ENCODE data around the gene NXPH3. TPM values are rescaled to one million over a fixed set of nuclear protein-coding genes. Genes with fewer than 3 reads are reported as not detected.

Gene NXPH3
- total RNA-seq, 1 donor, result 3.3 TPM

GRCh38 chr17:49597436-49597835 lies 21.8 kb downstream of the NXPH3 start:
- peaks cover 53% of the 10 kb centered on the region for H3K36me3 ChIP-seq (ENCODE audit: insufficient read depth, low read length)
- DNase-seq (ENCODE audit: insufficient read length, low spot score, missing footprints), result no peak
- no peak for TF ChIP-seq CTCF (IDR thresholded peaks at IDR 0.05; ENCODE audit: extremely low read depth, low read depth, low read length)
- H3K27ac ChIP-seq (ENCODE audit: low read depth, low read length), result no peak overlapping the region
- H3K27me3 ChIP-seq (ENCODE audit: insufficient read depth, low read length), result no peaks in the 10 kb centered on the region
- no peaks in the 10 kb centered on the region for H3K79me2 ChIP-seq (ENCODE audit: insufficient read depth, low read length)
- no peaks in the 10 kb centered on the region for H4K20me1 ChIP-seq (ENCODE audit: insufficient read depth, low read length)
- H3K9me3 ChIP-seq (ENCODE audit: low read depth, low read length), result no peaks in the 10 kb centered on the region
- no peak overlapping the region for H2AFZ ChIP-seq (ENCODE audit: low read length)
- no peak overlapping the region for H3K4me3 ChIP-seq (ENCODE audit: insufficient read depth, low read length)
- H3K4me2 ChIP-seq (ENCODE audit: insufficient read depth, low read length), result no peak overlapping the region
- no peaks in the 10 kb centered on the region for H3K4me1 ChIP-seq (ENCODE audit: insufficient read depth, low read length)

DNA sequence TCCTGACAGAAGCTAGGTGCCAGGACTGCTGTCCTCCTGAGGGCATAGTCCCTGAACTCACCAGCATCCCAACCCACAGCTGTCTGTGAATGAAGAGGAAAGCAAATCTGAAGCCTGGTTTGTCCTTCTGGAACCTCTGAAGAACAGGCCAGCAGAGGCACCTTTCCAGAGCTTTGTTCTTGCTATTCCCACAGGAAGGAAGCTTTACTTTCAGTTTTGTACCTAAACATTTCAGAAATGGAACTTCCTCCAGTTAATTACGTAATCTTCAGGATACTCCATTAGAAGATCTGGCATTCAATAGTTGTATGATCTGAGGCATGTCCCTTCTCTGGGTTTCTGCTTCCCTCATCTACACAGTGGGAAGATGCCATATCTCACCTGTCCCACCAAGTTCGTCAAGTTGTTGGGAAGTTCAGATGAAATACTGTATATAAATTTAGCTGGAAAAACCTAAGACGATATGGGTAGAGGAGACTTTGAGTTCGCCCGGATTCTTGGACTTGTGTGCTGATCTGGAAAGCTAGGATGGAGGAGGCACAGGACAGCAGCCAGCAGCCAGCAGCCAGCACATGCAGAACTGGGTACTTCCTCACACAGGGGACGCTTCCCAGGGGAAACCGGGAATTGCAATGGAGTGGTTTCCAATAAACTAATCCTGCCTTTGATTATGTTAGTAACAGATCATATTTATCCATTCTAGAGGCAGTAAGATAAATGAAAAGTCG lies 22.4 kb downstream of the NXPH3 start:
- DNase-seq (ENCODE audit: insufficient read length, low spot score, missing footprints), result no peak
- Histone ChIP-seq H3K27me3 (ENCODE audit: insufficient read depth, low read length) (no peaks in the 10 kb centered on the region), H3K9me3 (ENCODE audit: low read depth, low read length) (no peaks in the 10 kb centered on the region), H3K36me3 (ENCODE audit: insufficient read depth, low read length) (peaks cover 52% of the 10 kb centered on the region), H3K4me1 (ENCODE audit: insufficient read depth, low read length) (peaks cover 5% of the 10 kb centered on the region), H3K4me2 (ENCODE audit: insufficient read depth, low read length) (no peak overlapping the region), H3K79me2 (ENCODE audit: insufficient read depth, low read length) (no peaks in the 10 kb centered on the region), H3K4me3 (ENCODE audit: insufficient read depth, low read length) (no peak overlapping the region), H2AFZ (ENCODE audit: low read length) (no peak overlapping the region), H4K20me1 (ENCODE audit: insufficient read depth, low read length) (no peaks in the 10 kb centered on the region), H3K27ac (ENCODE audit: low read depth, low read length) (no peak overlapping the region)
- no peak for TF ChIP-seq CTCF (IDR thresholded peaks at IDR 0.05; ENCODE audit: extremely low read depth, low read depth, low read length)

DNA sequence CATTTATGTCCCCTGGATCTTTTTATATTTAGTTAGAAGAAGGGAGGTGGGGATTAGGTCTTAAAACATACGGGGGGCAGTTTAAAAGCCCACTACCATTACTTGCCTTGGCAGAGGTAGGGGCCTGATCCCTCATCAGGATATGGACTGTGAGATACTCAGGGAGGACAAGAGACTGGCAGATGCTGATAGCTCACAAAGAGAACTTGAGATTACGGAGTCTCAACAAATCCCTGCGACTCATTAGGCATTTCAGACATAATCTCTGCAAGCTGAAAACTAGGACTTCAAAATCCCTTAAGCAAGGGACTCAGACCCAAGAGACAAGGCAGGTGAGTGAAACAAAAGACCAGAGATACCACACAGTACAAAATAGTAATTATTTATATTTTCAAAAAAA lies 23.2 kb downstream of the NXPH3 start:
- no peak overlapping the region for H3K27ac ChIP-seq (ENCODE audit: low read depth, low read length)
- TF ChIP-seq CTCF (IDR thresholded peaks at IDR 0.05; ENCODE audit: extremely low read depth, low read depth, low read length), result no peak
- peaks cover 14% of the 10 kb centered on the region for H3K4me1 ChIP-seq (ENCODE audit: insufficient read depth, low read length)
- peaks cover 52% of the 10 kb centered on the region for H3K36me3 ChIP-seq (ENCODE audit: insufficient read depth, low read length)
- no peak overlapping the region for H3K4me3 ChIP-seq (ENCODE audit: insufficient read depth, low read length)
- no peaks in the 10 kb centered on the region for H4K20me1 ChIP-seq (ENCODE audit: insufficient read depth, low read length)
- H3K79me2 ChIP-seq (ENCODE audit: insufficient read depth, low read length), result no peaks in the 10 kb centered on the region
- no peak overlapping the region for H3K4me2 ChIP-seq (ENCODE audit: insufficient read depth, low read length)
- no peaks in the 10 kb centered on the region for H3K27me3 ChIP-seq (ENCODE audit: insufficient read depth, low read length)
- DNase-seq (ENCODE audit: insufficient read length, low spot score, missing footprints), result no peak
- no peak overlapping the region for H2AFZ ChIP-seq (ENCODE audit: low read length)
- H3K9me3 ChIP-seq (ENCODE audit: low read depth, low read length), result no peaks in the 10 kb centered on the region

DNA sequence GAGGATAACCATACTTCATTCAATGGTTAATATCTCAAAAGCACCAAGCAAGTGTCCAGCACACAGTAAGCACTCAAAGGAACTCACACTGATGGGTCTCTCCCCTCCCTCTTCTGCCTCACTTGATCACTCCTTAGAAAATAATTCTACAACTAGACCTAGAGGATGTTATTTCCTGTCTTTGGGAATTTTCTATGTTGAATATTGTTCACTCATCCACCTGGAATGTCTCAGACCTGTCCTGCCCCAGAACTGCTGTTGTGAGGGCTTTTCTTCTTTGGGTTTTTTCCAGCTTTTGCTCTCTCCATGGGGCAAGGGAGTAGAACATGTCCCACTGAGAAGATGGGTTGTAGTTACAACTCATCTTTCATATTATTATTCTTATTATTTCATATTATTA lies 25.3 kb downstream of the NXPH3 start:
- peaks cover 57% of the 10 kb centered on the region for H3K36me3 ChIP-seq (ENCODE audit: insufficient read depth, low read length)
- H3K9me3 ChIP-seq (ENCODE audit: low read depth, low read length), result no peaks in the 10 kb centered on the region
- no peaks in the 10 kb centered on the region for H4K20me1 ChIP-seq (ENCODE audit: insufficient read depth, low read length)
- H2AFZ ChIP-seq (ENCODE audit: low read length), result no peak overlapping the region
- no peak overlapping the region for H3K4me2 ChIP-seq (ENCODE audit: insufficient read depth, low read length)
- H3K4me3 ChIP-seq (ENCODE audit: insufficient read depth, low read length), result no peak overlapping the region
- DNase-seq (ENCODE audit: insufficient read length, low spot score, missing footprints), result no peak
- no peaks in the 10 kb centered on the region for H3K27me3 ChIP-seq (ENCODE audit: insufficient read depth, low read length)
- H3K79me2 ChIP-seq (ENCODE audit: insufficient read depth, low read length), result no peaks in the 10 kb centered on the region
- no peak for TF ChIP-seq CTCF (IDR thresholded peaks at IDR 0.05; ENCODE audit: extremely low read depth, low read depth, low read length)
- peaks cover 19% of the 10 kb centered on the region for H3K4me1 ChIP-seq (ENCODE audit: insufficient read depth, low read length)
- H3K27ac ChIP-seq (ENCODE audit: low read depth, low read length), result no peak overlapping the region

Data from osteoblast (primary cell).